ENCODE results near the gene IMMP2L.

GRCh38 chr7:110759069-110759468 lies 803.2 kb downstream of the IMMP2L start:
- no peak for TF ChIP-seq CTCF (IDR thresholded peaks at IDR 0.05; ENCODE audit: extremely low read depth in 1 of 2, insufficient read depth in 1 of 2, low read depth in 1 of 2, low read length in 2 of 2)
- no peak for TF ChIP-seq FOS (IDR thresholded peaks at IDR 0.05; ENCODE audit: borderline replicate concordance, insufficient read depth, low read length)
- TF ChIP-seq POLR2AphosphoS5 (IDR thresholded peaks at IDR 0.05; ENCODE audit: insufficient read depth, low read depth, low read length) = no peak
- no peak for TF ChIP-seq GATA2 (IDR thresholded peaks at IDR 0.05; ENCODE audit: insufficient read depth, insufficient read length, low read depth, low read length)
- no peak for TF ChIP-seq EZH2 (IDR thresholded peaks at IDR 0.05; ENCODE audit: borderline replicate concordance, low read depth, low read length, severe bottlenecking)
- no peak for TF ChIP-seq MAX (IDR thresholded peaks at IDR 0.05; ENCODE audit: insufficient read depth, insufficient read length)
